GM19351 (cell line): ENCODE data around the gene ARID3A.
"Not testable (repeated sequence)": the region's sequence is repeated elsewhere in the genome, so short reads cannot be mapped to it uniquely, and the experiment has no call there.

ENCODE experiments used
- ATAC-seq: cut with Tn5 transposase; IDR thresholded peaks from one replicate; pipeline ENCODE4 v1.9.1; 2021; ENCODE audit warnings: mild to moderate bottlenecking, moderate library complexity; ENCODE audit not compliant: unreplicated experiment

Gene ARID3A

DNA sequence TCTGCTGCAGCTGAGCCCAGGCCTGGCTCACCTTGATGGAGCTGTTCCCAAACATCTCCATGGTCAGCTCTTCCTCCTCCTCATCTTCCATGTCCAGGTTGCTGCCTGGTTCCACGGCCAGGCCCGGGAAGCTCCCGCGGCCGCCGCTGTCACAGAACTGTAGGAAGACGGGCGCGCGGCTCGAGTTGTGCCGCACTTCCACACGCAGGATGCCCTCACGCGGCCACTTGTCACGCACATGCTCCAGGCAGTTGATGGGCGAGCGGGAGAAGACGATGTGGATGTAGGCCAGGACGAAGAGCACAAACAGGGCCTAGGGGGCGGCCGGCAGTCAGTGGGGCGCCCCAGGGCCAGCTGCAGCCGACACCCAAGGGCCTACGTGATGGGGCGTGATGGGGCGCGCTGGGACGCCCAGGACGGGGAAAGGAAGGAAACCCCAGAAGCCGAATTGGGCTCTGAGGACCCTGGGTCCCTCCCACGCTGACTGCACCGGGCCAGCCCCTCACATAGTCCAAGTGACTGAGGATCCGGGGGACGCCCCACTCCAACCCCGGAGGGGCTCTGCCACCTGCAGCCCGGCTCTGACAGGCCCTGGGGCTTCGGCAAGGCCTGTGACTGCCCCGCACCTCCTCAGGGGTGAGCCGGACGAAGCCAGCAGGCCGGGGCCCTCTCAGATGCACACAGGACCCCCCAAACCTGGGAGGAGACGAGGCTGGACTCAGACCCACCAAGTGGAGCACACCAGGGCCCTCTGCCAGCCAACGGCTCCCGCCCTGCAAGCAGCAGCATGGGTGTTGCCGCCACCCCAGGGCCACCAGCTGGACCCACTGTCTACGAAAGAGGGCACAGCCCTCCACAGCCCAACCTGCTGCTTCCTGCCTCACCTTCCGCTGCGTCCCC is 88.6 kb downstream of the ARID3A start:
- ATAC-seq, result no peak

- ATAC-seq, result no peak
These were observed 89.4 kb downstream of the ARID3A start for GRCh38 chr19:1015061-1015781.

DNA sequence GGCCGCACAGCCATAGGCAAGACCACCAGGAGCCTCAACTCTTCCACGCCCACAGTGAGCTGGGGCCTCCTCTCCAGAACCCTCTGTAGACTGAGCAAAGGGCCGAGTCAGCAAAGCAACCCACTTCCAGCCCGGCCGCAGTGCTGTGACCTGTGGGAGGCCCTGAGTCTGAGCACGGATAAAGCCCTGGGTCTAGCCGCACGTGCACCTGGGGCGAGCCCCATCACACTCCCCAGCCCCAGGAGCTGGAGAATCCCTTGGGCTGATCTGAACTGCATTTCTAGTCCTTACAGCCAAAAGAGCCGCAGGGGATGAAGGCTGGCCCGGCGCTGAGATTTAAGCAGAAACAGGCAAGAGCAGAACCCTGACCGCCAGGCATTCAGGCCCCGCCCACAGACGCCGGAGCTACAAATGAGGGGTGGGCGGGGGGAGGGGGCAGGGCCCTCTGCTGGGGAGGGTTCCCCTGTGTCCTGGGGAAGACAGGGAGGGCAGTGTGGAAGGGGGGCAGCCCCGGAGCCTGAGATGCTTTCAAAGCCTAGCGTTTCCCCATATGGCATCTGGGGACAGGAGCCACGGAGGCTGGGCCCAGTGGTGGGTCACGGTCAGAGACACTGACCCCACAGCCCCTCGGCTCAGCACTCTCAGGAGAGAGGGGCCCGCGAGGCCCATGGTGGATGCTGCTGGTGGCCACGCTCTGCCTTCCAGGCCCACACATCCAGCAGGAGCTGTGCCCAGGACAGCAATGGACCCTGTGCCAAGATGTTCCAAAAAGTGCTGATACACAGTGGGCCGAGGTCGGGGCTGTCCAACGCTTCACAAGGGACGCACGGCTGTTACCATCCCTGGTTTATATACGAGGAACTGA is 90.2 kb downstream of the ARID3A start:
- no peak for ATAC-seq

- no peak for ATAC-seq
These were observed 90.8 kb downstream of the ARID3A start for GRCh38 chr19:1016647-1017114.

DNA sequence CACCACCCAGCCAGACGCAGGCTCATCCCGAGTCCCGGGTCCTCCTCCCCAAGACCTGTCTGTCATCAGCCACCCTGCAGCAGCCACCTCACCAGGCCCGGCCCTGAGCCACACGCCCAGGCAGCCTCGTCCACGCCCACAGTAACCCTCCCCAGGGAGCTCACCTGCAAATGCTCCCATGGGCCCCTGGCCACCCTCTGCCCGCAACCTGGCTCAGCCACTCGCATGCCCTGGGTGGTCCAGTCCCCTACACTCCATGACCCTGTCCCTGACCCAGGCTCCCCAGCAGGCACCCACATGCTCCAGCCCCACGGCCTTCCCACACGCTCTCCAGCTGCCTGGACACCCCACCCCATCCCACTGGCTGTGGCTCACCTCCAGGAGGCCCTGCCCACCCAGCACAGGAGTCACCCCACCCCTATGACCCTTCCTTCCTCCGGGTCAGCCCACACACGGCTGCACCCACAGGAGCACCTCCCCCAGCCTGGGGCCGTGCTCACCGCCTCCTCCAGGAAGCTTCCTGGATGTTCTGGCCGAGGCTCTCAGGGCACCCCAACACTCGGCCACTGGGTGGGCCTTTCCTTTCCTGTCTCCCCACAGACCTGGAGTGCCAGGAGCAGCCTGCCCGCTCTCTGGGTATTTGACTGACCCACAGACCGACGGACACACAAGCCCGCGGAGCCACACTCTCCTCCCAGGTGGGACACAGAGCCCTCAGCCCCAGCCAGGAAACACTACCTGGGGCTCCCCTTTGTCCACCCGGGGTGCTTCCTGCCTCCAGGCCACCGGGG is 91.5 kb downstream of the ARID3A start:
- no peak for ATAC-seq

GRCh38 chr19:1017906-1018305 is 92.1 kb downstream of the ARID3A start:
- ATAC-seq, result no peak

DNA sequence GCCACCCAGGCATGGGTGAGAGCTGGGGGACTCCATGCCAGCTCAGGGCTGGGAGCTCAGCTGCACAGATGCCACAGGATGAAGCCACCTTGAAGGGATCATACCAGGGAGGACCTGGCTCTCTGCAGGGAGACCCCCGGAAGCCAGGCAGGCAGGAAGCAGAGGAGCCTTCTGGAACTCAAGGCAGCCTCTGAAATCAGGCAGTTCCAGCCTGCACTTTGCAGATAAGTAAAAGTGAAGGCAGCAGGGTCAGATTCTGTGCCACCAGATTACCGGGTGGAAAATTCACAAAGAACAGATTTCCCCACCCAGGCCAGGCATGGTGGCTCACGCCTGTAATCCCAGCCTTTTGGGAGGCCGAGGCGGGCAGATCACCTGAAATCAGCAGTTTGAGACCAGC is 92.6 kb downstream of the ARID3A start:
- no peak for ATAC-seq

- no peak for ATAC-seq
These were observed 93.2 kb downstream of the ARID3A start for GRCh38 chr19:1018932-1019615.

DNA sequence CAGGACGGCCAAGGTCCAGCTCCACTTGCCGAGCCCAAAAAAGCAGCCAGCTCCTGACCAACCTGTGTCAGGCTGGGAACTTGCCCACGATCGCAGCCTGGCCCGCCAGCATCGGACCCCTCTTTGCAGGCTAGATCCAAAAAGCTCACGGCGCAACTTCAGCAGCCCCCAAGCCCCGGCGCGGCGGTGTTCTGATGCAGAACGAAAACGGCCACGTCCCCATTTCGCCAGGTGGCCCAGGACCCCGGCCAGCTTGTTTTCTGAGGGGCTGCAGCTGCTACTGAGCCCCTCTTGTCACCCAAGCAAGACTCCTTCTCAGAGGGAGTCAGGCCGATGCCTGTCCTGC is 93.8 kb downstream of the ARID3A start:
- no peak for ATAC-seq

GRCh38 chr19:1019980-1020867 is 94.4 kb downstream of the ARID3A start:
- ATAC-seq, result peak; percentile 7

DNA sequence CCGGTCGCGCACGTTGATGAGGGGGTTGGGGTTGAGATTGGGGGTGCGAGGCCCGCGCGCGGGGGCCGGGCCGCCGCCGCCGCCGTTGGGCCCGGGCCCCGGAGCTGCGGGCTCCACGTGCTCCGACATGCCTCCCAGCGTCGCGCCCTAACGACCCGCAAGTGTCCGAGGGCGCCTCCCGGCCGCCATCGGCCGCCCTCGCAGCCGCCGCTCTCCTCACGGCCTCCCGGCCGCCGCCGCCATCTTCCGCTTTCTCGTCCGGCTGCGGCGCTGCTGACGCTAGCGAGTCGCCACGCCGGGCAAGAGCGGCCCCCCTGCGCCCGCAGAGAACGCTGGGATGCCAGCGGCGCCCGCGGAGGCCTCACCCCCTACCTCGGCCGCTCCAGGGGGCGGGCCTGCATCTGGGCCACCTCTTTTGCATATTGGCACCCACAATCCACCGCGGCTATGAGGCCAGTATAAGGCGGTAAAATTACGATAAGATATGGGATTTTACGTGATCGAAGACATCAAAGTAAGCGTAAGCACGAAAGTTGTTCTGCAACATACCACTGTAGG is 95.1 kb downstream of the ARID3A start, which contains the start of gene TMEM259:
Gene TMEM259, minus strand, starts transcription at position 256 of the 558 bp plus-strand sequence. Its CDS starts 127 bp downstream, at position 129.
- peak; percentile 81 for ATAC-seq

DNA sequence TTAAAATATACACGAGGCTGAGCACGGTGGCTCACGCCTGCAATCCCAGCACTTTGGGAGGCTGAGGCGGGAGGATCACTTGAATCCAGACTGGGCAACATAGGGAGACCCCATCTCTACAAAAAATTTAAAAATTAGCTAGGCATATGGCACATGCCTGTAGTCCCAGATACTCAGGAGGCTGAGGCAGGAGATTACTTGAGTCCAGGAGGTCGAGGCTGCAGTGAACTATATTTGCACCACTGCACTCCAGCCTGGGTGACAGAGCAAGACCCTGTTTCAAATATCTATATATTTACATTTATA is 98.0 kb downstream of the ARID3A start:
- not testable (repeated sequence) for ATAC-seq

- ATAC-seq, result not testable (repeated sequence)
These were observed 99.2 kb downstream of the ARID3A start for GRCh38 chr19:1025080-1025479.
